ENCODE results near the gene CLDN22.

DNA sequence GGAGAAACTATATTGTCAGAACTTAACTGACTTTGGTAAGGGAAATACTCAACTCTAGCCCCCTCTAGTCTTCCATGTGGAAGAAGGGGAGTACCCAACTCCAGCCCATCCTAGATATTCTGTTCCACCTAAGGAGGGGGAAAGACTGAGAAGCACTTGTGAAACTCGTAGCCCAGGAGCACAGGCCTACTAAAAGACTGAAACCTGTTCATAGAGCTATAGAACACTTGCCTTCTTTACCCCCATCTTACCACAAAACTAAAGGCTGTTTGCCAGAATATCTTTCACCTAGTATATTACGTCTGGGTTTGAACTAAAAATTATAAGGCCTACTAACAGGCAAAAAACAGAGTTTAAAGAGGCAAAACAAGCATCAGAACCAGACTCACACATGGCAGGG is 15.5 kb downstream of the CLDN22 start:
- no peak for TF ChIP-seq ZBTB33 (IDR thresholded peaks at IDR 0.05)
- TF ChIP-seq POLR2A (IDR thresholded peaks at IDR 0.05; ENCODE audit: low read depth, low read length), result no peak
- TF ChIP-seq SUPT20H (IDR thresholded peaks at IDR 0.05; ENCODE audit: borderline replicate concordance, control insufficient read depth, low read depth, low read length), result no peak
- TF ChIP-seq MTA2 (IDR thresholded peaks at IDR 0.05; ENCODE audit: low read depth), result no peak
- no peak for TF ChIP-seq CEBPB (IDR thresholded peaks at IDR 0.05; ENCODE audit: borderline replicate concordance in 1 of 2, low read depth in 2 of 2, low read length in 2 of 2)
- TF ChIP-seq MAX (IDR thresholded peaks at IDR 0.05; ENCODE audit: low read depth, low read length), result no peak
- no peak for TF ChIP-seq CTCF (IDR thresholded peaks at IDR 0.05 in 2 of 3, conservative IDR thresholded peaks at IDR 0.05 in 1 of 3; ENCODE audit: control insufficient read depth in 2 of 3, extremely low read depth in 1 of 3, insufficient read depth in 1 of 3, low read depth in 3 of 3, low read length in 3 of 3)
- TF ChIP-seq SIN3A (IDR thresholded peaks at IDR 0.05; ENCODE audit: low read depth, low read length), result no peak
- no peak for TF ChIP-seq SPI1 (IDR thresholded peaks at IDR 0.05; ENCODE audit: borderline replicate concordance, insufficient read depth, low read depth, low read length)
- no peak for TF ChIP-seq TAF1 (IDR thresholded peaks at IDR 0.05; ENCODE audit: borderline replicate concordance, low read depth, low read length)
- TF ChIP-seq NFIC (IDR thresholded peaks at IDR 0.05; ENCODE audit: low read depth, low read length), result no peak
- TF ChIP-seq JUNB (IDR thresholded peaks at IDR 0.05), result no peak
- TF ChIP-seq RAD21 (IDR thresholded peaks at IDR 0.05; ENCODE audit: insufficient read depth, low read depth, low read length), result no peak

Measured in GM12878 (cell line).